Left ventricle myocardium inferior (tissue), 1 donor: ENCODE data around the gene UBE2R2. TPM values are rescaled to one million over a fixed set of nuclear protein-coding genes. Genes with fewer than 3 reads are reported as not detected.
"Not testable (repeated sequence)": the region's sequence is repeated elsewhere in the genome, so short reads cannot be mapped to it uniquely, and the experiment has no call there.

Experiments
- DNase-seq: peaks from one replicate; pipeline ENCODE4 v3.0.0-alpha.2; 2020
- H3K27ac ChIP-seq: fragments of 200-600 bp; replicated peaks from 2 replicates; pipeline ENCODE4 v1.8.0; 2021
- H3K27me3 ChIP-seq: fragments of 200-600 bp; 2 replicates; pipeline ENCODE4 v1.8.0; 2021; ENCODE audit warnings: low read depth
- H3K36me3 ChIP-seq: fragments of 200-600 bp; 2 replicates; pipeline ENCODE4 v1.8.0; 2021
- H3K4me1 ChIP-seq: fragments of 200-600 bp; 2 replicates; pipeline ENCODE4 v1.8.0; 2021
- H3K4me3 ChIP-seq: fragments of 200-600 bp; 2 replicates; pipeline ENCODE4 v1.8.0; 2021; ENCODE audit warnings: mild to moderate bottlenecking, moderate library complexity
- H3K9me3 ChIP-seq: fragments of 200-600 bp; replicated peaks from 2 replicates; pipeline ENCODE4 v1.8.0; 2021
- intact Hi-C: fragments of 100-400 bp; cut with micrococcal nuclease; formaldehyde crosslinking; loops from one replicate; pipeline ENCODE4 v1.11.0; 2022
- total RNA-seq: library from RNA; stranded (reverse); fragmentation: NEBNext Ultra II Directional; extraction: Animal tissue kit (Norgen Biotek cat#: 25700); gene quantifications from one replicate; pipeline ENCODE4 v1.2.1, GENCODE V29; 2021
- TF ChIP-seq, protein P1 (sequence below): fragments of 200-600 bp; IDR thresholded peaks from 2 replicates; pipeline ENCODE4 v1.8.0; 2021; ENCODE audit warnings: antibody characterized with exemption, mild to moderate bottlenecking, borderline replicate concordance
- donor health status: DM: no; HTN: yes; CAD: no; lungs with severe emphysema.

Gene UBE2R2
- total RNA-seq, 1 donor from 2014 or later = 40.6 TPM

DNA sequence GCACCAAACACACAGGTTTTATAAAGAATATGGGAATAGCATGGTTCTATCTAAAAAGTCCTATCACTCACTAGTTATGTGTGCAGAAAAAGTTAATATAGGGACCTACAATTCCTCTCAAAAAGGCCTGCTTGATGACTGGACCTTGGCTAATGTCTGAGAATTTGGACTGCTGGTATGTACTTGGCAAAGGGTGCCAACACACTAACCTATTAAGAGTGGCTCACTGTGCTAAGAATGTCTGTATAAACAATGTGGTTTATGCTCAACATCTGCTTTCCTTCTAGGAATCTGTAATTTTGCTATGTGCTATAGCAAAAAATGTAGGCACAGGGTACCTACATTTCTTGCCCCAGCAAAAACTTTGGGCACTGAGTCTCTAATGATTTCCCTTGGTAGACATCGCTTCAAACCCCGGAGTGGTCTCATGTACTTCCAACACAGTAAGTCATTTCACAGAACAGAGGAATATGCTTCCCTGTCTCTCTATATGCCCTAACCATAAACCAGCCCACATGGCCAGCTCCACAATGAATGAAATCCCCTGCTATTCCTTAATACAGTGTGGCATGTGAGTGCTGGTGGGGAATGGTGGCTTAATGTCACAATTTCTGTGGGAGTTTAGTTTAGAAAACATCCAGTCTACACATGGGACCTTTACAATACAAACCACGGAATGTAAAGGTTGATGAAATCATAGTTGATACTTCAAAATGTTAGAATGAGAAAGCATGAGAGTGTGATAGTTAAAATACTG is 130.0 kb downstream of the UBE2R2 start:
- DNase-seq = no peak
- TF ChIP-seq, protein P1, sequence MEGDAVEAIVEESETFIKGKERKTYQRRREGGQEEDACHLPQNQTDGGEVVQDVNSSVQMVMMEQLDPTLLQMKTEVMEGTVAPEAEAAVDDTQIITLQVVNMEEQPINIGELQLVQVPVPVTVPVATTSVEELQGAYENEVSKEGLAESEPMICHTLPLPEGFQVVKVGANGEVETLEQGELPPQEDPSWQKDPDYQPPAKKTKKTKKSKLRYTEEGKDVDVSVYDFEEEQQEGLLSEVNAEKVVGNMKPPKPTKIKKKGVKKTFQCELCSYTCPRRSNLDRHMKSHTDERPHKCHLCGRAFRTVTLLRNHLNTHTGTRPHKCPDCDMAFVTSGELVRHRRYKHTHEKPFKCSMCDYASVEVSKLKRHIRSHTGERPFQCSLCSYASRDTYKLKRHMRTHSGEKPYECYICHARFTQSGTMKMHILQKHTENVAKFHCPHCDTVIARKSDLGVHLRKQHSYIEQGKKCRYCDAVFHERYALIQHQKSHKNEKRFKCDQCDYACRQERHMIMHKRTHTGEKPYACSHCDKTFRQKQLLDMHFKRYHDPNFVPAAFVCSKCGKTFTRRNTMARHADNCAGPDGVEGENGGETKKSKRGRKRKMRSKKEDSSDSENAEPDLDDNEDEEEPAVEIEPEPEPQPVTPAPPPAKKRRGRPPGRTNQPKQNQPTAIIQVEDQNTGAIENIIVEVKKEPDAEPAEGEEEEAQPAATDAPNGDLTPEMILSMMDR = no peak
- H3K9me3 ChIP-seq = no peaks in the 10 kb centered on the region
- H3K4me3 ChIP-seq = no peak overlapping the region
- intact Hi-C loops = no loop called here
- H3K4me1 ChIP-seq = peaks cover 19% of the 10 kb centered on the region
- H3K27me3 ChIP-seq = no peaks in the 10 kb centered on the region
- H3K27ac ChIP-seq = no peak overlapping the region
- H3K36me3 ChIP-seq = peaks cover 48% of the 10 kb centered on the region

DNA sequence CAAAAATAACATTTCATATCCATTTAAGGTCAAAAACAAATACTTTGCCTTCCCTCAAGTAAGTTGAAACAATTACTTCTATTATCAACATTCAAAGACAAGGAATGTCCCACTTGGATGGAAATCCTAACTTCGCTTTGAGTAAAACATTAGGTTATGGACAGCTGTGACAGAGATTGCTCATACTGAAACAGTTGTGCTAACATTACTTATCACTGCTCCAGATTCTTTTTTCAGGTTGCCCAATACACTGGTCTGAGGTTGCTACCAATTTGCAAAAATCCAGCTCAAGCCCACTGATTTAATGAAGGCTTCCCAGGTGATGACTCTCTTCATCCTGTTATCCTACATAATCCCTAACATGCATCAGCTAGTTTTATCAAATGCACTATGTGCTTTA is 133.4 kb downstream of the UBE2R2 start:
- Histone ChIP-seq H3K4me1 (peaks cover 14% of the 10 kb centered on the region), H3K27ac (no peak overlapping the region), H3K36me3 (peaks cover 47% of the 10 kb centered on the region), H3K4me3 (no peak overlapping the region), H3K9me3 (no peaks in the 10 kb centered on the region), H3K27me3 (no peaks in the 10 kb centered on the region)
- TF ChIP-seq, protein P1 = no peak
- intact Hi-C loops = no loop called here
- DNase-seq = no peak

GRCh38 chr9:33952066-33952465 is 135.1 kb downstream of the UBE2R2 start:
- intact Hi-C loops = no loop called here
- H3K27ac ChIP-seq = no peak overlapping the region

GRCh38 chr9:33956544-33956943 is 139.6 kb downstream of the UBE2R2 start:
- no peak for DNase-seq
- H3K9me3 ChIP-seq = no peaks in the 10 kb centered on the region
- H3K36me3 ChIP-seq = peaks cover 54% of the 10 kb centered on the region
- peaks cover 6% of the 10 kb centered on the region for H3K4me1 ChIP-seq
- no peak overlapping the region for H3K27ac ChIP-seq
- TF ChIP-seq, protein P1 = no peak
- intact Hi-C loops = no loop called here
- H3K4me3 ChIP-seq = no peak overlapping the region
- no peaks in the 10 kb centered on the region for H3K27me3 ChIP-seq

More at GRCh38 chr9:33952066-33952465, 135.1 kb downstream of the UBE2R2 start:
- Histone ChIP-seq H3K4me1 (peaks cover 9% of the 10 kb centered on the region), H3K4me3 (no peak overlapping the region), H3K27me3 (no peaks in the 10 kb centered on the region), H3K9me3 (no peaks in the 10 kb centered on the region), H3K36me3 (peaks cover 60% of the 10 kb centered on the region)
- TF ChIP-seq, protein P1 = no peak
- DNase-seq = no peak

DNA sequence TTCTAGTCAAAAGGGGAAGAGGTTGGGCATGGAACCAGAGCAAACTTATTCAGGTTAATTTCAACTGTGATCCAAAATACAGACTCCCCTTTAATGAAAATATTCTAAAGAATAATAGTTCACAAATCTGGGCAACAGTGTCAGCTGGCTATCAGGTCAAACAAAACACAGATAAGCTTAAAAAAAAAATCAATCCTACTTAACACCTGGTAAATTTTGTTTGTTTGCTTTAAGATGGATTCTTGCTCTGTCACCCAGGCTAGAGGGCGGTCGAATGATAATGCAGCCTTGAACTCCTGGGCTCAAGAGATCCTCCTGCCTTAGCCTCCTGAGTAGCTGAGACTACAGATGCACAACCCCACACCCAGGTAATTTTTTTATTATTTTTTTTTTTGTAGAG is 142.8 kb downstream of the UBE2R2 start:
- no peak for DNase-seq
- intact Hi-C loops = no loop called here
- Histone ChIP-seq H3K36me3 (peaks cover 36% of the 10 kb centered on the region), H3K27ac (no peak overlapping the region), H3K4me3 (no peak overlapping the region), H3K27me3 (no peaks in the 10 kb centered on the region), H3K9me3 (no peaks in the 10 kb centered on the region), H3K4me1 (peaks cover 5% of the 10 kb centered on the region)
- TF ChIP-seq, protein P1 = no peak

DNA sequence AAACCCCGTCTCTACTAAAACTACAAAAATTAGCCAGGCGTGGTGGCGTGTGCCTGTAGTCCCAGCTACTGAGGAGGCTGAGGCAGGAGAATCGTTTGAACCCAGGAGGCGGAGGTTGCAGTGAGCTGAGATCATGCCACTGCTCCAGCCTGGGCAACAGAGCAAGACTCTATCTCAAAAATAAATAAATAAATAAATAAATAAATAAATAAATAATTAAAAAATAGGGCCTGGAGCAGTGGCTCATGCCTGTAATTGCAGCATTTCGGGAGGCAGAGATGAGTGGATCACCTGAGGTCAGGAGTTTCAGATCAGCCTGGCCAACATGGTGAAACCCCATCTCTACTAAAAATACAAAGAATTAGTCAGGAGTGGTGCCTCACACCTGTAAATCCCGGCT is 145.5 kb downstream of the UBE2R2 start:
- H3K27me3 ChIP-seq, H3K9me3 ChIP-seq, H3K27ac ChIP-seq, H3K4me1 ChIP-seq, H3K4me3 ChIP-seq, DNase-seq, intact Hi-C loops: not testable (repeated sequence)
- H3K36me3 ChIP-seq = peaks cover 26% of the 10 kb centered on the region
